Superior temporal gyrus (tissue), 1 donor: ENCODE measurements around the gene DGKE.

Source experiments
- DNase-seq: peaks from one replicate; pipeline ENCODE4 v3.0.0-alpha.2; 2016; ENCODE audit errors: extremely low spot score

Gene DGKE

GRCh38 chr17:56913867-56914580, 80.1 kb downstream of the DGKE start, which contains the start of gene TRIM25:
Gene TRIM25, minus strand, starts transcription at chr17:56914049. Its CDS starts 61 bp downstream, at chr17:56913988.
- DNase-seq: peak; percentile 24

- peak; percentile 37 for DNase-seq
Measured at GRCh38 chr17:56914581-56915273, 80.8 kb downstream of the DGKE start.

- no peak for DNase-seq
Measured at GRCh38 chr17:56917559-56918296, 83.8 kb downstream of the DGKE start.

GRCh38 chr17:56918916-56919315, 85.0 kb downstream of the DGKE start:
- no peak for DNase-seq
